ENCODE measurements around the gene SERPINE2.

Gene SERPINE2

DNA sequence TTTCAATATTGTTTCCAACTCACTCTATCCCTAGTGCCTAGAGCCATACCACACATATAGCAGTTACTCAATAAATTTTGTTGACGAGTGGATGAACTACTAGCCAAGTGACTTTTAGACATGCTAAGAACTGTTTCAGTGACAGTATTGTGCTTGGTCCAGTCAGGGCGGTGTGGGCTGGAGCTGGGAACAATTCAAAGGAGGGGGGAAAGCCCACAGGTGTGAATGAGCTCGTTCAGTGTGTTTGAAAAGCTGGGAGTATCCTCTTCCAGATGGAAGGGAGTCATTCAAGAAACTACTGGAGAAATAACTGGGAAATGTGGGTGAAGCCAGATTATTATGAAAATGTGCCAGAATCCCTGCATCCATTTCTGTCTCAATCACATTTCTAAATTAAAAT is 1.7 kb upstream of the SERPINE2 start:
- H3K9me3 ChIP-seq (ENCODE audit: insufficient read depth, low read depth, low read length) = no peaks in the 10 kb centered on the region
- no peak overlapping the region for H3K4me3 ChIP-seq (ENCODE audit: low read length)
- H3K27ac ChIP-seq (ENCODE audit: low read length) = no peak overlapping the region
- no peaks in the 10 kb centered on the region for H3K36me3 ChIP-seq (ENCODE audit: insufficient read depth, low read depth, low read length)
- no peak overlapping the region for H3K9ac ChIP-seq (ENCODE audit: low read depth, low read length)
- peaks cover 6% of the 10 kb centered on the region; the same call in 1 of the 2 replicates for H3K4me1 ChIP-seq (ENCODE audit: insufficient read depth, low read length)
- peaks cover 55% of the 10 kb centered on the region for H3K27me3 ChIP-seq (ENCODE audit: insufficient read depth, low read length)

DNA sequence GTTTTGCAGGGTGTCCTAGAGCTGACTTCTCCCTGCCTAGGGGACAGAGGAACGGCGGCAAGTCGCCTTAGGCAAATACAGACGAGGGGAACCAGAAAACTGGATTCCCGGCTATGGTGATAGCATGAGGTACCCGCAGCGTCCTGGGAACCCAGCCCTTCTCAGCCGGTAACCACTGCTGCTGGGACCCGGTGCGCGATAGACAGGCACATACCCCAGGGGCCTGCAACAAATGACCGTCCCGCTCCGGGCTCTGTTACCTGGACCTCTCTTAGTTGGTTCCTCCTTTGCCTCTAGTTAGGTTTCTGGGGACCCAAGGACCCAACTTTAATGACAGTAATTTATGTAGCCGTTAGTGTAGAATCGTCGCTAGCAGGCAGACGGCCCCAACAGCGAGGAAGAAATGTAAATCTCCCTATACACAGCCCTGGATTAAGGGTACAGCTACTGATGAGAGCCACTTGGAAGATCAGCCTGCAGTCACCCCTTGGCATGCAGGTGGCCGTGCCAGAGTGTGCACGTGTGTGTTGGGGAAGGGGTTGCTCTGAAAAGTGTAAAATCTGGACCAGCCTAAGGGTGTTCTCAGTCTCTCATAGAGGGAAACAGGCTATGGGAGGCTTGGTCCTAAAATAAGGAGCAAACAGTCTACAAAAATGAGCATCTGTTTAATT is 819 bp upstream of the SERPINE2 start:
- Histone ChIP-seq H3K27ac (ENCODE audit: low read length) (no peak overlapping the region), H3K4me3 (ENCODE audit: low read length) (peak overlapping the region; percentile 67), H3K4me1 (ENCODE audit: insufficient read depth, low read length) (peaks cover 6% of the 10 kb centered on the region; the same call in 1 of the 2 replicates), H3K36me3 (ENCODE audit: insufficient read depth, low read depth, low read length) (no peaks in the 10 kb centered on the region), H3K9me3 (ENCODE audit: insufficient read depth, low read depth, low read length) (no peaks in the 10 kb centered on the region), H3K27me3 (ENCODE audit: insufficient read depth, low read length) (peaks cover 55% of the 10 kb centered on the region), H3K9ac (ENCODE audit: low read depth, low read length) (peak overlapping the region; percentile 81; the same call in 1 of the 2 replicates)

DNA sequence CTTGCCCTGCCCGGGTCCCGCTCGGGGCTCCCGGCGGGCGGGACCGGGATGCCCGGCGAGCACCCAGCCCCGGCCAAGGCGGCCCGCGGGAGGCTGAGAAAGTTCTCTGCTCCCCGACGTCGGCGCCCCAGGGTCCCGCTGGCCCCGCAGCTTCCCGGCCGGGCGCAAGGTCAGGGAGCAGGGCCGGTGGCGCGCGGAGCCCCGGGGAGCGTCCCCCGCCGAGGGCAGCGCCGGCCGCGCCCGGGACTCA is 331 bp downstream of the SERPINE2 start:
- no peak overlapping the region for H3K27ac ChIP-seq (ENCODE audit: low read length)
- H3K9ac ChIP-seq (ENCODE audit: low read depth, low read length) = peak overlapping the region; percentile 56; the same call in 1 of the 2 replicates
- peak overlapping the region; percentile 67 for H3K4me3 ChIP-seq (ENCODE audit: low read length)
- no peaks in the 10 kb centered on the region for H3K9me3 ChIP-seq (ENCODE audit: insufficient read depth, low read depth, low read length)
- H3K27me3 ChIP-seq (ENCODE audit: insufficient read depth, low read length) = peaks cover 55% of the 10 kb centered on the region
- peaks cover 6% of the 10 kb centered on the region; the same call in 1 of the 2 replicates for H3K4me1 ChIP-seq (ENCODE audit: insufficient read depth, low read length)
- H3K36me3 ChIP-seq (ENCODE audit: insufficient read depth, low read depth, low read length) = no peaks in the 10 kb centered on the region

GRCh38 chr2:224038049-224038829 is 847 bp downstream of the SERPINE2 start:
- peak overlapping the region; percentile 56; the same call in 1 of the 2 replicates for H3K9ac ChIP-seq (ENCODE audit: low read depth, low read length)
- peak overlapping the region; percentile 67 for H3K4me3 ChIP-seq (ENCODE audit: low read length)
- no peaks in the 10 kb centered on the region for H3K36me3 ChIP-seq (ENCODE audit: insufficient read depth, low read depth, low read length)
- peaks cover 6% of the 10 kb centered on the region; the same call in 1 of the 2 replicates for H3K4me1 ChIP-seq (ENCODE audit: insufficient read depth, low read length)
- H3K27me3 ChIP-seq (ENCODE audit: insufficient read depth, low read length) = peaks cover 55% of the 10 kb centered on the region
- no peaks in the 10 kb centered on the region for H3K9me3 ChIP-seq (ENCODE audit: insufficient read depth, low read depth, low read length)
- H3K27ac ChIP-seq (ENCODE audit: low read length) = no peak overlapping the region

GRCh38 chr2:224036731-224037361 is 2.2 kb downstream of the SERPINE2 start:
- no peak overlapping the region; the same call in 1 of the 2 replicates for H3K4me3 ChIP-seq (ENCODE audit: low read length)
- H3K36me3 ChIP-seq (ENCODE audit: insufficient read depth, low read depth, low read length) = no peaks in the 10 kb centered on the region
- peaks cover 44% of the 10 kb centered on the region for H3K27me3 ChIP-seq (ENCODE audit: insufficient read depth, low read length)
- peaks cover 17% of the 10 kb centered on the region for H3K4me1 ChIP-seq (ENCODE audit: insufficient read depth, low read length)
- no peak overlapping the region for H3K27ac ChIP-seq (ENCODE audit: low read length)
- no peaks in the 10 kb centered on the region for H3K9me3 ChIP-seq (ENCODE audit: insufficient read depth, low read depth, low read length)
- no peak overlapping the region for H3K9ac ChIP-seq (ENCODE audit: low read depth, low read length)

DNA sequence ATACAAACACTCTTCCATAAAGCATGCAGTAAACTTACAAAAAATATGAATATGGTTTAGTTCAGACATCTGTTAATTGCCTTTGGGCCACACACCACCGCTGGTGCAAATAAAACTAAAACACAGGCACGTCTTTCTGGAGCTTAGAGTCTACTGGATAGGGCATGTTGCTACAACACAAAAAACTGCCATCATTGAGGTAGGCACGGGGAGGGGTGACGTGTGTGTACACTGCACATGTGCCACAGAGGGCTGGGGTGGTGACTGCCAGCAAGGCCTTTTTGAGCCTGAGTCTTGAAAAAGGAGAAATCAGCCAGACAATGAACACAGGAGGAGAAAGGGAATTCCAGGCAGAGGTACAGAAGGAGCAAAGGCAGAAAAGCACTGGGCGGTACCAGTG is 5.1 kb downstream of the SERPINE2 start:
- Histone ChIP-seq H3K27ac (ENCODE audit: low read length) (no peak overlapping the region), H3K4me3 (ENCODE audit: low read length) (no peak overlapping the region), H3K4me1 (ENCODE audit: insufficient read depth, low read length) (peaks cover 21% of the 10 kb centered on the region), H3K9me3 (ENCODE audit: insufficient read depth, low read depth, low read length) (no peaks in the 10 kb centered on the region), H3K9ac (ENCODE audit: low read depth, low read length) (no peak overlapping the region), H3K27me3 (ENCODE audit: insufficient read depth, low read length) (peaks cover 18% of the 10 kb centered on the region), H3K36me3 (ENCODE audit: insufficient read depth, low read depth, low read length) (no peaks in the 10 kb centered on the region)

GRCh38 chr2:224033601-224034000 is 5.5 kb downstream of the SERPINE2 start:
- no peak overlapping the region for H3K27ac ChIP-seq (ENCODE audit: low read length)
- peaks cover 22% of the 10 kb centered on the region for H3K4me1 ChIP-seq (ENCODE audit: insufficient read depth, low read length)
- no peak overlapping the region for H3K4me3 ChIP-seq (ENCODE audit: low read length)
- no peak overlapping the region for H3K9ac ChIP-seq (ENCODE audit: low read depth, low read length)
- H3K36me3 ChIP-seq (ENCODE audit: insufficient read depth, low read depth, low read length) = no peaks in the 10 kb centered on the region
- no peaks in the 10 kb centered on the region for H3K9me3 ChIP-seq (ENCODE audit: insufficient read depth, low read depth, low read length)
- peaks cover 19% of the 10 kb centered on the region for H3K27me3 ChIP-seq (ENCODE audit: insufficient read depth, low read length)

DNA sequence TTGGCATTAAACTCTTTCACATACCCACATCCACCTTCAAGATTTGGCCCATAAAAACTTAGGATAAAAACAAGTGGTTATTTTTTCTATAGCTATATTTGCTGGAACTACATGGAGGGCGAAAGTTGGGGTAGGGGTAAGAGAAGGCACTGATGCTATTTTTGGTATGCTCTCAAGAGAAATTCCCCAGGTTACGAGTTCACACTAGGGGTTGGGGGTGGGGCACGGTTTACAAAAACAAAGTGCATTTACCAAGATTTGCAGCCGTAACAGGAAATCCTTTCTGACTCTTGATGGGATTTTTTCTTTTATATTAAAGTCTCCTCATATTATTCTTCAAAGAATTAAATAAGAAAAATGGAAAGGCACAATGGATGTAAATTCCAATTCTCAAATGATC is 6.8 kb downstream of the SERPINE2 start:
- H3K4me1 ChIP-seq (ENCODE audit: insufficient read depth, low read length) = peaks cover 25% of the 10 kb centered on the region
- peak overlapping the region; percentile 32; the same call in 1 of the 2 replicates for H3K4me3 ChIP-seq (ENCODE audit: low read length)
- peaks cover 15% of the 10 kb centered on the region for H3K27me3 ChIP-seq (ENCODE audit: insufficient read depth, low read length)
- no peaks in the 10 kb centered on the region for H3K9me3 ChIP-seq (ENCODE audit: insufficient read depth, low read depth, low read length)
- H3K27ac ChIP-seq (ENCODE audit: low read length) = peak overlapping the region; percentile 31
- H3K9ac ChIP-seq (ENCODE audit: low read depth, low read length) = no peak overlapping the region
- no peaks in the 10 kb centered on the region for H3K36me3 ChIP-seq (ENCODE audit: insufficient read depth, low read depth, low read length)

DNA sequence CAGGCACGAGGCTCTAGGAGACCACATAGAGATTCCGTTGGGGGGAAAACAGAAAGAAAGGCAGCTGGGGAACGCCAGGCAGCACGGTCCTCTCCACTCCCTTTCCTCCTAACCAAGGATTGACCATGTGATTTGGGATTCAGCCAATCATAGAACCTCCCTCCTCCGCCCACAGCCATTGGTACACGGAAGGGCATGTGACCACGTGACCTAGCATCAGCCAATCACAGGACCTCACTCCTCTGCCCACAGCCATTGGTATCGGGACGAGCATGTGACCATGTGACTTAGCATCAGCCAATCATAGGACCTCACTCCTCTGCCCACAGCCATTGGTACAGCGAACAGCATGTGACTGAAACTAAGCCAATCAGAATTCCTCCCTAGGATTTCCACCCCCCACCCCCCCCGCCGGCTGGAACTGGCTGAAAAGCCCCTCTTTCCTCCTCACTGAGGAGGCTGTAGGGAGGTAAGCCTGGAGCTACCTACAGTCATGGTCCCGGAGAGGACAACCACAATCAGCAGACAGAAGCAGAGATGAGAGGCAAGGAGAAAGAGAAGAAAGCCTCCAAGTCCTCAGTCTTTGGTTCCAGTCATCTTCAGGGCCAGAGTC is 7.6 kb downstream of the SERPINE2 start:
- Histone ChIP-seq H3K9me3 (ENCODE audit: insufficient read depth, low read depth, low read length) (no peaks in the 10 kb centered on the region), H3K4me1 (ENCODE audit: insufficient read depth, low read length) (peaks cover 30% of the 10 kb centered on the region), H3K36me3 (ENCODE audit: insufficient read depth, low read depth, low read length) (no peaks in the 10 kb centered on the region), H3K4me3 (ENCODE audit: low read length) (no peak overlapping the region), H3K27ac (ENCODE audit: low read length) (peak overlapping the region; percentile 31), H3K9ac (ENCODE audit: low read depth, low read length) (no peak overlapping the region), H3K27me3 (ENCODE audit: insufficient read depth, low read length) (peaks cover 12% of the 10 kb centered on the region)

GRCh38 chr2:224030786-224031185 is 8.3 kb downstream of the SERPINE2 start:
- Histone ChIP-seq H3K36me3 (ENCODE audit: insufficient read depth, low read depth, low read length) (no peaks in the 10 kb centered on the region), H3K9me3 (ENCODE audit: insufficient read depth, low read depth, low read length) (no peaks in the 10 kb centered on the region), H3K27me3 (ENCODE audit: insufficient read depth, low read length) (peaks cover 15% of the 10 kb centered on the region), H3K4me1 (ENCODE audit: insufficient read depth, low read length) (peaks cover 32% of the 10 kb centered on the region), H3K27ac (ENCODE audit: low read length) (no peak overlapping the region), H3K9ac (ENCODE audit: low read depth, low read length) (no peak overlapping the region), H3K4me3 (ENCODE audit: low read length) (no peak overlapping the region)

GRCh38 chr2:224029876-224030275 is 9.2 kb downstream of the SERPINE2 start:
- Histone ChIP-seq H3K9ac (ENCODE audit: low read depth, low read length) (no peak overlapping the region), H3K4me1 (ENCODE audit: insufficient read depth, low read length) (peaks cover 32% of the 10 kb centered on the region), H3K36me3 (ENCODE audit: insufficient read depth, low read depth, low read length) (no peaks in the 10 kb centered on the region), H3K9me3 (ENCODE audit: insufficient read depth, low read depth, low read length) (no peaks in the 10 kb centered on the region), H3K4me3 (ENCODE audit: low read length) (no peak overlapping the region), H3K27me3 (ENCODE audit: insufficient read depth, low read length) (peaks cover 15% of the 10 kb centered on the region), H3K27ac (ENCODE audit: low read length) (no peak overlapping the region)

All from iPS-20b (cell line).